Peyer's patch (tissue), 4 donors: Measurements from ENCODE around the gene SREBF2. TPM values are rescaled to one million over a fixed set of nuclear protein-coding genes. Genes with fewer than 3 reads are reported as not detected.

Source experiments
- DNase-seq, 3 donors: peaks; one replicate each; pipeline ENCODE4 v3.0.0-alpha.2; 2017 to 2019
- H3K27ac ChIP-seq, 4 donors: fragments of 200-600 bp; sonication (generic); one replicate each; pipeline ENCODE4 v1.5.1; 2016 to 2019
- H3K27me3 ChIP-seq, 2 donors: fragments of 200-600 bp; sonication (generic); one replicate each; pipeline ENCODE4 v1.5.1; 2019
- H3K36me3 ChIP-seq, 3 donors: fragments of 200-600 bp; sonication (generic); one replicate each; pipeline ENCODE4 v1.5.1; 2016 to 2019
- H3K4me1 ChIP-seq, 4 donors: fragments of 200-600 bp; sonication (generic); one replicate each; pipeline ENCODE4 v1.5.1; 2016 to 2019
- H3K4me3 ChIP-seq, 4 donors: fragments of 200-600 bp; sonication (generic); 1 replicate in 3 of 4; 2 replicates in 1 of 4; pipeline ENCODE4 v1.5.1; 2016 to 2019; ENCODE audit warnings: mild to moderate bottlenecking in 1 of 4
- H3K9me3 ChIP-seq, 4 donors: fragments of 200-600 bp; sonication (generic); one replicate each; pipeline ENCODE4 v1.5.1; 2016 to 2019; ENCODE audit warnings: mild to moderate bottlenecking in 1 of 4
- CTCF ChIP-seq, 6 experiments: fragments of 450-650 bp in 4 of 6; fragments of 200-600 bp in 2 of 6; sonication (generic) in 1 of 6; IDR thresholded peaks; one replicate each; pipeline ENCODE4 v1.5.1; 2017 to 2019; ENCODE audit warnings: antibody characterized with exemption in 6 of 6, mild to moderate bottlenecking in 3 of 6, moderate library complexity in 1 of 6
- POLR2A ChIP-seq, 2 donors: fragments of 450-650 bp; IDR thresholded peaks; one replicate each; pipeline ENCODE4 v1.5.1; 2017; ENCODE audit warnings: antibody characterized with exemption in 2 of 2, mild to moderate bottlenecking in 2 of 2, moderate library complexity in 2 of 2
- total RNA-seq, 4 donors: library from RNA; depleted of rRNA; stranded (reverse); fragments of >200 nt; gene quantifications; one replicate each; pipeline ENCODE4 v1.1.0, GENCODE V29; 2016

Gene SREBF2
- 100 to 1,000 TPM in 3 of 4 donors, 10 to 100 TPM in 1; 66.0 to 221 (median 144) TPM for total RNA-seq

- peaks cover 0 to 15% (median 0%) of the 10 kb centered on the region in 3 donors for H3K36me3 ChIP-seq
- H3K9me3 ChIP-seq: no peaks in the 10 kb centered on the region
- no peaks in the 10 kb centered on the region for H3K27me3 ChIP-seq
- peaks cover 0 to 25% (median 0%) of the 10 kb centered on the region in 4 donors for H3K4me1 ChIP-seq
- DNase-seq: peak; percentile 100
- H3K27ac ChIP-seq: peak within 1 kb of the TSS; percentile 91 to 97 (median 96)
- peak within 1 kb of the TSS; percentile 66 to 96 (median 86) for H3K4me3 ChIP-seq
- peak in 2 of 6 experiments; percentile 6 to 14 for TF ChIP-seq CTCF (IDR thresholded peaks at IDR 0.05)
- peak; percentile 87 to 90 for TF ChIP-seq POLR2A (IDR thresholded peaks at IDR 0.05)
Observed at GRCh38 chr22:41832553-41833368, at the start of gene SREBF2. Gene SREBF2 (plus strand): TSS chr22:41833105. CDS start chr22:41833271, 166 bp downstream.

GRCh38 chr22:41787331-41787730, 45.6 kb upstream of the SREBF2 start:
- Histone ChIP-seq H3K27ac (no peak overlapping the region), H3K4me1 (no peaks in the 10 kb centered on the region), H3K27me3 (no peaks in the 10 kb centered on the region), H3K9me3 (no peaks in the 10 kb centered on the region), H3K4me3 (no peak overlapping the region), H3K36me3 (no peaks in the 10 kb centered on the region)
- no peak for DNase-seq
- TF ChIP-seq POLR2A (IDR thresholded peaks at IDR 0.05) (no peak), CTCF (IDR thresholded peaks at IDR 0.05) (no peak)

GRCh38 chr22:41793871-41794270, 39.0 kb upstream of the SREBF2 start:
- H3K27me3 ChIP-seq: no peaks in the 10 kb centered on the region
- no peaks in the 10 kb centered on the region for H3K9me3 ChIP-seq
- H3K27ac ChIP-seq: no peak overlapping the region
- TF ChIP-seq POLR2A (IDR thresholded peaks at IDR 0.05) (no peak), CTCF (IDR thresholded peaks at IDR 0.05) (no peak)
- no peak for DNase-seq
- H3K36me3 ChIP-seq: peaks cover 0 to 4% (median 0%) of the 10 kb centered on the region in 3 donors
- no peaks in the 10 kb centered on the region for H3K4me1 ChIP-seq
- no peak overlapping the region for H3K4me3 ChIP-seq

- H3K27me3 ChIP-seq: no peaks in the 10 kb centered on the region
- no peak overlapping the region for H3K27ac ChIP-seq
- H3K4me1 ChIP-seq: peaks cover 0 to 22% (median 4%) of the 10 kb centered on the region in 4 donors
- H3K4me3 ChIP-seq: no peak overlapping the region
- no peaks in the 10 kb centered on the region for H3K9me3 ChIP-seq
- TF ChIP-seq POLR2A (IDR thresholded peaks at IDR 0.05) (no peak), CTCF (IDR thresholded peaks at IDR 0.05) (no peak)
- DNase-seq: no peak
- peaks cover 0 to 4% (median 0%) of the 10 kb centered on the region in 3 donors for H3K36me3 ChIP-seq
Observed at GRCh38 chr22:41798736-41799135, 34.2 kb upstream of the SREBF2 start.

GRCh38 chr22:41799486-41800347, 33.2 kb upstream of the SREBF2 start:
- Histone ChIP-seq H3K36me3 (no peaks in the 10 kb centered on the region), H3K4me1 (peaks cover 0 to 22% (median 4%) of the 10 kb centered on the region in 4 donors), H3K27ac (peak overlapping the region; percentile 69 to 90 (median 88)), H3K27me3 (no peaks in the 10 kb centered on the region), H3K4me3 (peak overlapping the region; percentile 64 to 95 (median 74)), H3K9me3 (no peaks in the 10 kb centered on the region)
- peak in 3 of 6 experiments; percentile 10 to 18 (median 16) for TF ChIP-seq CTCF (IDR thresholded peaks at IDR 0.05)
- TF ChIP-seq POLR2A (IDR thresholded peaks at IDR 0.05): no peak
- peak in 2 of 3 donors; percentile 66 for DNase-seq
